A673 (cell line): ENCODE results near the gene FRMD5.

Experiments used
- EZH2 ChIP-seq: fragments of 200-600 bp; sonication (generic); IDR thresholded peaks from 2 replicates; pipeline ENCODE4 v1.6.1; 2017; ENCODE audit warnings: borderline replicate concordance, low read depth, mild to moderate bottlenecking, mixed read lengths, antibody characterized with exemption, low read length; ENCODE audit not compliant: poor library complexity, severe bottlenecking
- TF ChIP-seq, protein P1 (sequence below): fragments of 300-800, 200-600 bp; sonication (generic); conservative IDR thresholded peaks from 2 replicates; pipeline ENCODE4 v1.5.1; 2017; ENCODE audit warnings: low read depth, mild to moderate bottlenecking, antibody characterized with exemption, low read length, moderate library complexity, mixed read lengths

DNA sequence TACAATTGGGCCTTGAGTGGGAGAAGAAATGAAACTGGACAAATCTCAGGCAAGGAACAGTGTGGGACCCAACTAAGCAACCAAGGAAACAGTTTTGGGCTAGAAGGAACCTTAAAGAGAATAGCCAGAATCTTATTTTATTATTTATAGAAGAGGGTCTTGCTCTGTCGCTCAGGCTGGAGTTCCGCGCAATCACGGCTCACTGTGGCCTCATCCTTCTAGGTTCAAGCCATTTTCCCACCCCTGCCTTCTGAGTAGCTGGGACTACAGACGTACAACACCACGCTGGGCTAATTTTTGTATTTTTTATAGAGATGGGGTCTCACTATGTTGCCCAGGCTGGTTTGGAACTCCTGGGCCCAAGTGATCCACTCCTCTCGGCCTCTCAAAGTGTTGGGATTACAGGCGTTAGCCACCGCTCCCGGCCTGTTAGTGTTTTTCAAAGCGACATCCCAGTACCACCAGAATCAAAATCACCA is 369.0 kb downstream of the FRMD5 start:
- TF ChIP-seq, protein P1, sequence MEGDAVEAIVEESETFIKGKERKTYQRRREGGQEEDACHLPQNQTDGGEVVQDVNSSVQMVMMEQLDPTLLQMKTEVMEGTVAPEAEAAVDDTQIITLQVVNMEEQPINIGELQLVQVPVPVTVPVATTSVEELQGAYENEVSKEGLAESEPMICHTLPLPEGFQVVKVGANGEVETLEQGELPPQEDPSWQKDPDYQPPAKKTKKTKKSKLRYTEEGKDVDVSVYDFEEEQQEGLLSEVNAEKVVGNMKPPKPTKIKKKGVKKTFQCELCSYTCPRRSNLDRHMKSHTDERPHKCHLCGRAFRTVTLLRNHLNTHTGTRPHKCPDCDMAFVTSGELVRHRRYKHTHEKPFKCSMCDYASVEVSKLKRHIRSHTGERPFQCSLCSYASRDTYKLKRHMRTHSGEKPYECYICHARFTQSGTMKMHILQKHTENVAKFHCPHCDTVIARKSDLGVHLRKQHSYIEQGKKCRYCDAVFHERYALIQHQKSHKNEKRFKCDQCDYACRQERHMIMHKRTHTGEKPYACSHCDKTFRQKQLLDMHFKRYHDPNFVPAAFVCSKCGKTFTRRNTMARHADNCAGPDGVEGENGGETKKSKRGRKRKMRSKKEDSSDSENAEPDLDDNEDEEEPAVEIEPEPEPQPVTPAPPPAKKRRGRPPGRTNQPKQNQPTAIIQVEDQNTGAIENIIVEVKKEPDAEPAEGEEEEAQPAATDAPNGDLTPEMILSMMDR: no peak
- TF ChIP-seq EZH2: no peak
